CD4-positive, alpha-beta T cell treated with Interleukin-4 for 4 hours (primary cell): ENCODE measurements around the gene LSG1.
"Not testable (repeated sequence)": the region's sequence is repeated elsewhere in the genome, so short reads cannot be mapped to it uniquely, and the experiment has no call there.

Experiments used
- DNase-seq: peaks from one replicate; pipeline ENCODE4 v3.0.0-alpha.2; 2020

LSG1 gene

GRCh38 chr3:194615226-194615625 lies 56.8 kb downstream of the LSG1 start:
- DNase-seq, result no peak

DNA sequence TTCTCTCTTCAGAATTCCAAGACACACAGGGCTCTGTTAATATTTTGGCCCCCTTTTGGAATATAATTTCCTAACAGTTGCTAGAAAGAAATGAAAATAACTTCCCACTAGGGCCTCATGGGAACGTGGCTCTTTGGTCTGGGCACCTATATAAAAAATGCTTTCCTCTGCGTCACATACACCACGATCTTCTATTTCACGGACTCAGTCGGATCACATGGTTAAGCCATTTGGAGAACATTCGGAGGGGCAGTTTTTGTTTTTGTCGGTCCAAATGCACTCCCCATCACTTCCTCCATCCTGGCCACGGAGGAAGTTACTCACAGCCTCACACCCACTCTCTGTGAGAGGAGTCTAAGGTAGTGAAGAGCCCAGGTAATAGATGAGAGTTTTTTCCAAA lies 59.8 kb downstream of the LSG1 start:
- no peak for DNase-seq

DNA sequence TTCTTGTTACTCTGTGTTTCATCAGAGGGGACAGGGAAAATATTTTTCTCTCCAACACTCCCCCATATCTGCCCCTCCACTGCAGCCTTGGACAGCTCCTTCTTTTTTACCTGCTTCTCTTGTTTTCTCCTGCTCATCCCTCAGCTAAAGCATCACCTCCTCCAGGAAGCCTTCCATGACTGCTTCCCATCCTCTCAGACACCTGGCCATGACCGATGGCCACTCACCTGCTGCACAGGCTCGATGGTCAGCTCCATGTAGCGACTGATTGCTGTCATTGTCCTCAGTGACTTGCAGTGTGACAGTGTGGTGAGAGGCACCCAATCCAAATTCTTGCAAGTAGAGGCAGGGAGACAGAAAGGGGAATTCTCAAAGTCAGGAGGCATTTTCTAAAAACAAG lies 61.3 kb downstream of the LSG1 start:
- DNase-seq, result no peak

GRCh38 chr3:194609601-194610000 lies 62.4 kb downstream of the LSG1 start:
- no peak for DNase-seq

GRCh38 chr3:194608981-194609380 lies 63.0 kb downstream of the LSG1 start:
- no peak for DNase-seq

DNA sequence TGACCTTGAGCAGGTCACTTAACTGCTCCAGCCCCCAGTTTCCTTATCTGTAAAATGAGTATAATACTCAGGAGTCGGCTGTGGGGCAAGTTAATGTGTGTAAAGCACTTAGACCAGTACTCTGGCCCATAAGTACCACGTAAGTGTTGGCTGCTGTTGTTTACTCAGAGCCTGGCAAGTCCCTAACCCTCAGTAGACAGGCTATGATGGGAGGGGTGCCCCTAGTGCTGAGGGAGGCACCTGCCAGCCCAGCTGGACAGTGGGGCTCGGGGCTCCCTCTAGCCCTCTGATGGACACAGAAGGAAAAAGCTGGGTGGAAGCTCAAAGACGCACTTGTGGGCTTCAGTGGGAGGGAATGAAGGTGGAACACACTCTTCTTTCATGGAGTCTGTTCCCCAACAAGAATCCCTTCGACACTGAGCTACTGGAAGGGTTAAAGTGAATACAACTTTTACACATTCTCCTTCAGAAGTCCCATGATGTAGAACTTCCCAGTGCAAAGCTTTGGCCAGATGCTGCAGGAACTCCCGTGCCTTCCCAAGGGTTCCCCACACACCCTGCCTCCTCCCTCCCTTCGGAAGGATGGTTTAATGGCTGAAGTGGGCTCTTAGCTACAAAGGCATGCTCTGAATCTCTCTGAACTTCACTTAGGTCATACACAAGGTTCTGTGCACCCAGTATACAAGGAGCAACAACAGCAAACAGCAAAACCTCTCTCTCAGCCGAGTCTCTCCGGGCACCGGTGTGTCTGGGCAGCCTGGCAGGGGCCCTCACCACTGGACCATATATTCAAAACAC lies 64.2 kb downstream of the LSG1 start:
- no peak for DNase-seq

DNA sequence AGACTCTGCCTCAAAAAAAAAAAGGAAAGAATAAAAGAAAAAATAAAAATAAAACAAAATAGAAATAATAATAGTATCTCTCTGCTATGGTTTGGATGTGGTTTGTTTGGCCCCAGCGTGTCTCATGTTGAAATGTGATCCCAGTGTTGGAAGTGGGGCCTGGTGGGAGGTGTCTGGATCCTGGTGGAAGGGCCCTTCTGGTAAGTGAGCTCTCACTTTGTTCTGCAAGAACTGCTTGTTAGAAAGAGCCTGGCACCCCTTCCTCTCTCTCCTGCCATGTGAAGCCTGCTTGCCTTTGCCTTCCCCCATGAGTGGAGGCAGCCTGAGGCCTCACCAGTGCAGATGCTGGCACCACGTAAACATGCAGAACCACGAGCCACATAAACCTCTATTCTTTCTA lies 65.0 kb downstream of the LSG1 start:
- no peak for DNase-seq

GRCh38 chr3:194606163-194606562 lies 65.8 kb downstream of the LSG1 start:
- DNase-seq, result no peak

- DNase-seq, result not testable (repeated sequence)
Measured at GRCh38 chr3:194605314-194605713, 66.7 kb downstream of the LSG1 start.

GRCh38 chr3:194604837-194605236 lies 67.2 kb downstream of the LSG1 start:
- DNase-seq, result no peak

DNA sequence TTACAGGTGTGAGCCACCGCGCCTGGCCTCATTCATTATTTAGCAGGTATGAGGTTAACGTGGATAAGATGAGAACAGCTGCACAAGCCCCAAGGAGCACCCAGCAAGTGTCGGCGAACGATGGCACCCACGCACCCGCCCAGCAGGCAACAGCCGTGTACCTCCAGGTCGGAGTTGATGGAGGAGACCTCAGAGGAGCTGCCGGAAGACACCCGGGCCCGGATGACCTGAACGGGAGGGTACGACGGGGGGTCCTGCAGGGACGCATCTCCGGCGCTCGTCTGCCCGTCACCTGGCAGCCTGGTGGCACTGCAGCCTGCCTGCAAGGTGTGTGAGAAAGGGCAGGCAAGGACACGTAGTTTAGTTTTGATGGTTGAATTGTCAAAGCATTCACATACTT lies 67.9 kb downstream of the LSG1 start:
- DNase-seq, result no peak

DNA sequence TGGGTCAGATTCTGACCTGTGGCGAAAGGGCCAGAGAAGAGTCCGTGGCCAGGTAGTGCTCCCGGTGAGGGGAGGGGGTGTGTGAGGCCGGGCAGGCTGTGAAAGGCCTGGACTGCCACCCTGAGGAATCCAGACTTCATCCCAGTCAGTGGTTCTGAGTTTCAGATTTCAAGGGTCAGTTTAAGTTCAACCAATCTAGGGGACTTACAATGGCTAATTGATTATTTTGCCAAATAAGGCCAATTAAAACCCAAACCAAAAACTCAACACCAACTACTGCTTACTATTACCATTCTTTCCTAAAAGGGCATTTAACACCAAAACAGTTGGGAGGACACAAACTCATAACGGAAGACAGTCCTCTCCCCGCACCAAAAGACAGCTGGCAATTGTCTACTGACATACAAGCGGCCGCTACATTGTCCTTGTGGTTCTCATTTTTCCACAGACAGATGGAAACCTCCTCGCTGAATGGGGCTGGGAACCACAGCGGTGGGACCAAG lies 69.3 kb downstream of the LSG1 start:
- no peak for DNase-seq

GRCh38 chr3:194598771-194599557 lies 73.0 kb downstream of the LSG1 start:
- no peak for DNase-seq

DNA sequence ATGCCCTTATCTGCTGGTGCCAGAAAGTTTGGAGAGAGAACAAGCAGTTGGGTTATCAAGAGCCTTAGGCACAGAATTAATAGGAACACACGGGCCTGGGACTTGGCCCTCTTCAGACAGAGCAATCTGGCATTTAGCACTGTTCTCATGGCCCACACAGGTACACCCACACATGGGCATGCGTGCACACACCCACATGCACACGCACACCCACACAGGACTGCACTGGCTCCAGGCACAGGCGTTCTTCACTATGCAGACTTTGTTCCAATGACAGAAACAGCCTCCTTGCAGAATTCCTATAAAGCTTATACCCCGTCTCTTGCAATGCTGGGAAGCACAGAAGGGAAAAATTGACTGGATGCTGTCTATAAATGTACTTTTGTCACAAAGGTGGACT lies 75.1 kb downstream of the LSG1 start:
- no peak for DNase-seq

GRCh38 chr3:194592798-194593752 lies 78.9 kb downstream of the LSG1 start:
- no peak for DNase-seq
